SH-SY5Y (cell line): Measurements from ENCODE around the gene OSBPL10.

Experiments
- GATA2 ChIP-seq: IDR thresholded peaks from 2 replicates; pipeline ENCODE4 v1.6.1; 2011; ENCODE audit warnings: mild to moderate bottlenecking, low read depth, low read length
- GATA3 ChIP-seq: IDR thresholded peaks from 2 replicates; pipeline ENCODE4 v1.6.1; 2011; ENCODE audit warnings: low read depth, mild to moderate bottlenecking, low read length, moderate library complexity

Gene OSBPL10

DNA sequence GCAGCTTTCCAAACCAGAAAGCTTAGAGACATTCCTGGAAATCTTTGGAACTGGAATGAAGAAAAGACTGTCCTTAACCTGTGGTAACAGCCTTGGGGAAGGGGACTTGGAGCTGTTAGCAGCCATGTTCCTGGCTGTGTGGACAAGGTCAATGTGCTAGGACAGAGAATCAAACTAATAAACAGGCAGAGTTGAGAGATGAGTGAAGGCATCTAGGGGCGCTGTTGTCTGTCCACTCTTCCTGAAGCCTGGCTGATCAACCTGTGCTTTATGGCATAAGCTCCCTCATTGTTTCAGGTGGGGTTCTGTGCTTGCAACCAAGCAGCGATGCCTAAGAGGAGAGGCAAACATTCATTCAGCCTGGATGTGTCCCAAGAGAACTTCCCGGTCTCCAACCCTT is 19.8 kb upstream of the OSBPL10 start:
- TF ChIP-seq GATA2 (no peak), GATA3 (no peak)

GRCh38 chr3:31999907-32000439 is 18.9 kb upstream of the OSBPL10 start:
- no peak for TF ChIP-seq GATA2
- no peak for TF ChIP-seq GATA3

- TF ChIP-seq GATA3 (no peak), GATA2 (no peak)
These were observed 16.4 kb upstream of the OSBPL10 start for GRCh38 chr3:31997500-31997899.

GRCh38 chr3:31996195-31996594 is 15.1 kb upstream of the OSBPL10 start:
- no peak for TF ChIP-seq GATA2
- no peak for TF ChIP-seq GATA3

GRCh38 chr3:31993843-31994242 is 12.8 kb upstream of the OSBPL10 start:
- TF ChIP-seq GATA3 (no peak), GATA2 (no peak)

- no peak for TF ChIP-seq GATA3
- TF ChIP-seq GATA2, result no peak
These were observed 7.2 kb upstream of the OSBPL10 start for GRCh38 chr3:31988271-31988670.

GRCh38 chr3:31985831-31986230 is 4.8 kb upstream of the OSBPL10 start:
- TF ChIP-seq GATA3 (no peak), GATA2 (no peak)

- TF ChIP-seq GATA3 (no peak), GATA2 (no peak)
These were observed 3.3 kb upstream of the OSBPL10 start for GRCh38 chr3:31984321-31984720.

- TF ChIP-seq GATA3 (no peak), GATA2 (no peak)
These were observed 394 bp downstream of the OSBPL10 start for GRCh38 chr3:31980530-31981205.

GRCh38 chr3:31979001-31979697 is 1.9 kb downstream of the OSBPL10 start:
- TF ChIP-seq GATA2 (no peak), GATA3 (no peak)

DNA sequence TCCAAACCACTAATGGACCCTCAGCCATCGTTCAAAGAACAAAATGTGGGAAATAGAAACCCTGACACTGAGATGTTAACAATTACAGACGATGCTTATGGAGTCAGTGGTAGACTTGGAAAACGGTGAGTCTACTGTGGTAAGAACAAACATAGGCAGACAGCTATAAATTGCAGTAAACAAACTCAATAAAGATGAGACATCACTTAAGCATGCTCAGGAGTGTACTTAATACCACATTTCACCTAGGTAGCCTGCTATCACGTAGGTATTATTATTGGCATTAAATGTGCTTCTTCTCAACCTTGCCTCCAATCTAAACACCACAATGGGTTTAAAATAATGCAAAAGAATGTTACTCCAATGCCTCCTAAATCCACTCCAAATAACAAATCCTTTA is 2.5 kb downstream of the OSBPL10 start:
- TF ChIP-seq GATA2 (no peak), GATA3 (no peak)

DNA sequence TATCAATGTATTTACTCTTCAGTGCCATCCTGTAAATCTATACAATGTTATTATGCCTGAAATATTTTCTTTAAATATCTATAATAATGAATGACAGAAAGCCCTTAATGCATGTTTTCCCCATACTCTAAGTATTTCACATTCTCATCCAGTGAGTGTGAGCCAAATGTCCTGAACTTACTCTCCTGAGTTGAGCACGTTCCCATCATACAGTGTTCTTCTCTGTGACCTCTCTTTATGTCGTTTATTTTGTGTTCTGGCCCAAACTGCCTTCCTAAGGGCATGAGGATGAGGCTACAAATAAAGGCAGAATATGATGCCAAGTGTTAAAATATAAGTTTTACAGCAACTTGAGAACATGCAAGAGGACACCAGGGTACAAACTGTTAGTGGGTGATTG is 3.3 kb downstream of the OSBPL10 start:
- TF ChIP-seq GATA3 (no peak), GATA2 (no peak)

GRCh38 chr3:31976302-31976701 is 4.8 kb downstream of the OSBPL10 start:
- TF ChIP-seq GATA3 (no peak), GATA2 (no peak)

DNA sequence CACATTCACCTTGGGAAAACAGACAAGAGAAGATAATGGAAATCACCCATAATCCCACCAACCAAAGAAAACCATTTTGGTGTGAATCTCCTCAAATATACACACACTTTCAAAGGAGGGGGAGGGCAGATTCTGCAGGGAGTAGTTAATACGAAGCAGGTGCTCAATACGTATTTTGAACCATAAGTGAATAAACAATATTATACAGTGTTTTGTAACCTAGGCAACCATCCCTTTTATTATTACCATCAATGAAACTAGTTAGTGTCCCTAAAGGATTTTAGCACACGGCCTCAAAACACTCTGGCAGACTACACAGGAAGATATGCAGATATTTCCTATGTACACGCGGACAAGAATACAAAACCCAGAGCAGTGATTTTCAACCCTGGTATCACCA is 6.1 kb downstream of the OSBPL10 start:
- TF ChIP-seq GATA3 (no peak), GATA2 (no peak)

DNA sequence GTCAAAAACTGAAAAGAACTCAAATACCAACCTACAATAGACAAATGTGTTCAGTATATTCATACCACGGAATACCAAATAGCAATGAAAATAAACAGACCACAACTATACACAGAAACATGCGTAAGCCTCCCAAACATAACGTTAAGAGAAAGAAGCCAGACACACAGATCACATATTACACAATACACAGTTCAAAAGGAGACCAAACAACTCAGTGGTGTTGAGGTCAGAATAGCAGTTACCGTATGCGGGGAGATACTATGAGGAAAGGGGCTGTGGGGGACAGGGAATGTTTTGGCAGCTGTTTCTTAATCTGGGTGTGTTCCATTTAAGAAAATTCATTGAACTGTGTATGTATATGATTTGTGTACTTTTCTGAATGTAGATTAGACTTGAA is 6.6 kb downstream of the OSBPL10 start:
- TF ChIP-seq GATA2, result no peak
- TF ChIP-seq GATA3, result no peak

- no peak for TF ChIP-seq GATA2
- TF ChIP-seq GATA3, result no peak
These were observed 7.2 kb downstream of the OSBPL10 start for GRCh38 chr3:31973837-31974236.
